Progenitor cell of endocrine pancreas (in vitro differentiated cells): ENCODE data around the gene GAB2. TPM values are rescaled to one million over a fixed set of nuclear protein-coding genes. Genes with fewer than 3 reads are reported as not detected.

Experiments
- DNase-seq: peaks from one replicate; pipeline ENCODE4 v3.0.0; 2021; ENCODE audit warnings: low spot score; ENCODE audit not compliant: unreplicated experiment
- H3K27ac Mint-ChIP-seq: 2 replicates; pipeline ENCODE4 v1.8.0; 2021; ENCODE audit warnings: mild to moderate bottlenecking, moderate library complexity, mixed read lengths
- H3K27me3 Mint-ChIP-seq: 2 replicates; pipeline ENCODE4 v1.8.0; 2021; ENCODE audit warnings: mixed read lengths
- H3K36me3 Mint-ChIP-seq: 2 replicates; pipeline ENCODE4 v1.8.0; 2022; ENCODE audit warnings: mixed read lengths; ENCODE audit not compliant: insufficient read depth
- H3K4me1 Mint-ChIP-seq: 2 replicates; pipeline ENCODE4 v1.8.0; 2021; ENCODE audit warnings: low read depth, mixed read lengths
- H3K4me3 Mint-ChIP-seq: 2 replicates; pipeline ENCODE4 v1.8.0; 2021; ENCODE audit warnings: low read depth, mild to moderate bottlenecking, moderate library complexity, mixed read lengths
- H3K9me3 Mint-ChIP-seq: 2 replicates; pipeline ENCODE4 v1.8.0; 2021; ENCODE audit warnings: low read depth, mixed read lengths
- total RNA-seq: library from RNA; stranded (reverse); gene quantifications from 2 replicates; pipeline ENCODE4 v1.2.1, GENCODE V29; 2021
- TF ChIP-seq, protein P1 (sequence below): fragments of 200-600 bp; sonication (generic); IDR thresholded peaks from one replicate; pipeline ENCODE4 v1.5.0; 2021; ENCODE audit warnings: antibody characterized with exemption, mild to moderate bottlenecking; ENCODE audit not compliant: unreplicated experiment

The GAB2 gene
- total RNA-seq, 1 donor from 2014 or later = 37.6 TPM

DNA sequence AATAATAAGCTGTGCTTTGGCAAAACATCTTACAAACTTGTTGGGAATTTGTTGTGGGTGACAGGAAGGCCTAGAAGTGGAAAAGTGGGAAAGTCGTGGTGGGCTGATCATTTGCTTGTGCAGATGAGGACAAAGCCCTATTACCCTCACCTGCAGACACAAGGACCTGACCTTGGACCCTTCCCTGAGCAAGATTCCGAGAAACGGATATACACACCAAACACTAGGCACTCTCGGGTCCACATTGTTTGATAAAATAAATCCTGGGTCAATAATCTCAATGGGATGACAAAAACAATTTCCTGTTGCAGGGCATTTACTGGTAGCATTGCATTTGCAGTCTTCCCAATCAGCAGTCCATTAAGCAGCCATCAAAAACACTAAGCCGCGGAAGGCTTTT is 89.7 kb downstream of the GAB2 start:
- Mint-ChIP-seq H3K4me1 (peaks cover 4% of the 10 kb centered on the region), H3K27me3 (no peaks in the 10 kb centered on the region), H3K36me3 (peaks cover 2% of the 10 kb centered on the region), H3K4me3 (no peak overlapping the region), H3K27ac (no peak overlapping the region), H3K9me3 (no peaks in the 10 kb centered on the region)
- TF ChIP-seq, protein P1, sequence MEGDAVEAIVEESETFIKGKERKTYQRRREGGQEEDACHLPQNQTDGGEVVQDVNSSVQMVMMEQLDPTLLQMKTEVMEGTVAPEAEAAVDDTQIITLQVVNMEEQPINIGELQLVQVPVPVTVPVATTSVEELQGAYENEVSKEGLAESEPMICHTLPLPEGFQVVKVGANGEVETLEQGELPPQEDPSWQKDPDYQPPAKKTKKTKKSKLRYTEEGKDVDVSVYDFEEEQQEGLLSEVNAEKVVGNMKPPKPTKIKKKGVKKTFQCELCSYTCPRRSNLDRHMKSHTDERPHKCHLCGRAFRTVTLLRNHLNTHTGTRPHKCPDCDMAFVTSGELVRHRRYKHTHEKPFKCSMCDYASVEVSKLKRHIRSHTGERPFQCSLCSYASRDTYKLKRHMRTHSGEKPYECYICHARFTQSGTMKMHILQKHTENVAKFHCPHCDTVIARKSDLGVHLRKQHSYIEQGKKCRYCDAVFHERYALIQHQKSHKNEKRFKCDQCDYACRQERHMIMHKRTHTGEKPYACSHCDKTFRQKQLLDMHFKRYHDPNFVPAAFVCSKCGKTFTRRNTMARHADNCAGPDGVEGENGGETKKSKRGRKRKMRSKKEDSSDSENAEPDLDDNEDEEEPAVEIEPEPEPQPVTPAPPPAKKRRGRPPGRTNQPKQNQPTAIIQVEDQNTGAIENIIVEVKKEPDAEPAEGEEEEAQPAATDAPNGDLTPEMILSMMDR = no peak
- no peak for DNase-seq

DNA sequence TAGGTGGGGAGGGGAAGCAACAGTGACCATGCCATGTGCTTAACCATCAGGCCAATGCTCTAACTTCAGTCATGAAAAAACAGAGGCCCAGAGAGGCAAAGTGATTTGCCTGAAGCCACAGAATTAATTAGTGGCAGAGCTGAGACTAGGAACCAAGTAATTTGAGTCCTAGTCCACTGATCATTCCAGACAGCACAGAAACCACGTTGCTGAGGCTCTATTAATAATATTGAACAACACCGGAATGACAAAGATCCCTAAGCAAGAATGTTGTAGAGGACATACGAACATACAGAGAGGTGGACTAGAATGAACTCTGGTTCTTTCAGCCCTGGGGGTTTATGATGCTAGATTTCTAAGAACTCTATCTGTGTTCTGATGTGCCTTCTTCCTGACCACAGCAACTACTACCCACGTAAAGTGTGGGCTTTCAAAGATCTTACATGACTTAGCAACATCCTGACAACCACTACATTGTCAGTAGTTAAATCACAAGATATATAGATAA is 92.3 kb downstream of the GAB2 start:
- Mint-ChIP-seq H3K4me3 (no peak overlapping the region), H3K27ac (no peak overlapping the region), H3K27me3 (no peaks in the 10 kb centered on the region), H3K9me3 (peaks cover 5% of the 10 kb centered on the region), H3K36me3 (peaks cover 5% of the 10 kb centered on the region), H3K4me1 (no peaks in the 10 kb centered on the region)
- TF ChIP-seq, protein P1 = no peak
- no peak for DNase-seq

DNA sequence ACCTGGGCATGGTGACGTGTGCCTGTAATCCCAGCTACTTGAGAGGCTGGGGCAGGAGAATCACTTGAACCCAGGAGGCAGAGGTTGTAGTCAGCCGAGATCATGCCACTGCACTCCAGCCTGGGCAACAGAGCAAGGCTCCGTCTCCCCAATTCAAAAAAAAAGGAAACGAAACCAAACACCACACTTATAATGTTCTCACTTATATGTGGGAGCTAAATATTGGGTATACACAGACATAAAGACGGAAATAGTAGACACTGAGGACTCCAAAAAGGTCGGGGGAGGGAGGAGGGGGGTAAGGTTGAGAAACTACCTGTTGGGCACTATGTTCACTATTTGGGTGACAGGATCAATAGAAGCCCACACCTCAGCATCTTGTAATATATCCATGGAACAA is 94.3 kb downstream of the GAB2 start:
- no peak overlapping the region for H3K27ac Mint-ChIP-seq
- H3K9me3 Mint-ChIP-seq = peaks cover 5% of the 10 kb centered on the region
- no peaks in the 10 kb centered on the region for H3K27me3 Mint-ChIP-seq
- no peak overlapping the region for H3K4me3 Mint-ChIP-seq
- TF ChIP-seq, protein P1 = no peak
- H3K36me3 Mint-ChIP-seq = peaks cover 5% of the 10 kb centered on the region
- no peak for DNase-seq
- no peaks in the 10 kb centered on the region for H3K4me1 Mint-ChIP-seq

DNA sequence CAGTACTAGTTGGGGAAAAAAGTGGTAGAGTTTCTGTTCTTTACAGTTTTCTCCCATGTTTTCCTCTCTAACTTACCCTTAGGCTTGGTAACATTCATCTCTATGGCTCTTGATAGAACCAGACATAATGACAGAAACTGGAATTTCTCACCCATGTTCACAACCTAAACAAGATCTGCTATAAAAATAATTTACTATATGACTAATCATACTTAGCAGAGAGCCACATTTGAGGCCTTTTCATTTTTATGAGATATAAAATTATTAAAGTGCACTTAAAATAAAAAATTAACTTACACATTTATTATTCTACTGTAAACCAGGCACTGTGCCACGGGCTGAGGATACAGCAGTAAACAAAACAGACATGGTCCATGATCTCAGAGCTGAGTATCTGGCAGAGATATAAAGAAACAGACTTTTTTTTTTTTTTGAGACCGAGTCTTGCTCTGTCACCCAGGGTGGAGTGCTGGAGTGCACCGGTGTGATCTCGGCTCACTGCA is 98.1 kb downstream of the GAB2 start:
- Mint-ChIP-seq H3K4me1 (no peaks in the 10 kb centered on the region), H3K9me3 (peaks cover 5% of the 10 kb centered on the region), H3K27ac (no peak overlapping the region), H3K4me3 (no peak overlapping the region), H3K27me3 (no peaks in the 10 kb centered on the region), H3K36me3 (peaks cover 6% of the 10 kb centered on the region)
- TF ChIP-seq, protein P1 = no peak
- no peak for DNase-seq

DNA sequence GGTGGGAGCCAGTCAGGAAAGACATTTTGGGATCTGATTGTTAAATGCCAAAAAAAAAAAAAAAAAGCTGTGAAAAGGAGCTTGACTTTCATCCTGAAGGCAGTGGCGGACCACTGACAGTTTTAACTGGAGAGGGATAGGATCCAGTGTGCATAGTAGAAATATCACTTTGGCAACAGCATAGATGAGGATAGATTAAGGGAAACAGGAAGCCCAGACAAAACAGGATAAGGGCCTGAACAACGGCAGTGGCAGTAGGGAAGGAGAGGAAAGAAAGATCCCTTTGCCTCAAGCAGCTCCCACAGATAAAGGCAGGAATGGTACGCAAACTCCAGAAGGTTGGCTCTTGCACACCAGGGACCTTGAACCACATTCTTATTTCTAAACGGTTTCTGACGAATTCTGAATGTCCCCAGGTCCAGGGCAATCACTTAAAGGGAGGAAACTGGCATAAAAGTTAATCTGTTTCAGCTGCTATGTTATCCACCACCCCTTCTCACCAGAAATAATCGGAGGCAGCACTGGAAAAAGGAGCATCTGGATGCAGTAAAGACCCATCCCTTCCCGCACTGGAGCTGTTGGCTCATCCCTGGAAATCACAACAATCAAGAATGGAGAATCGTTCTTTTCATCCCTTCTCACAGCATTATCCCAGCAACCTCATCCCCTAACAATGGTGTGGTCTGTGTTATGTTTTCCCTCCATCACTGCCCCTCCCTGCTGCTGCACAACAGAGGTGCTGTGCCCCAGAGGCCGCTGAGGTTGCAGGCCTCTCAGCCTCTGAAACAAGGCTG is 99.1 kb downstream of the GAB2 start:
- H3K9me3 Mint-ChIP-seq = peaks cover 5% of the 10 kb centered on the region
- peaks cover 6% of the 10 kb centered on the region for H3K36me3 Mint-ChIP-seq
- TF ChIP-seq, protein P1 = no peak
- peaks cover 2% of the 10 kb centered on the region for H3K4me1 Mint-ChIP-seq
- H3K4me3 Mint-ChIP-seq = no peak overlapping the region
- DNase-seq = no peak
- no peaks in the 10 kb centered on the region for H3K27me3 Mint-ChIP-seq
- no peak overlapping the region for H3K27ac Mint-ChIP-seq
